ENCODE results near the gene BABAM2.
"Not testable (repeated sequence)": the region's sequence is repeated elsewhere in the genome, so short reads cannot be mapped to it uniquely, and the experiment has no call there.

Gene BABAM2

GRCh38 chr2:28219758-28220368 is 329.3 kb downstream of the BABAM2 start:
- no peak for DNase-seq

- DNase-seq = no peak
These were observed 334.3 kb downstream of the BABAM2 start for GRCh38 chr2:28224648-28225472.

- DNase-seq = no peak
These were observed 335.0 kb downstream of the BABAM2 start for GRCh38 chr2:28225473-28226080.

GRCh38 chr2:28226558-28226957 is 336.0 kb downstream of the BABAM2 start:
- DNase-seq = no peak

GRCh38 chr2:28227498-28227897 is 337.0 kb downstream of the BABAM2 start:
- no peak for DNase-seq

- DNase-seq = no peak
These were observed 338.0 kb downstream of the BABAM2 start for GRCh38 chr2:28228434-28228995.

GRCh38 chr2:28231110-28231631 is 340.6 kb downstream of the BABAM2 start:
- DNase-seq = no peak

GRCh38 chr2:28232295-28232694 is 341.8 kb downstream of the BABAM2 start:
- DNase-seq = no peak

GRCh38 chr2:28233164-28233676 is 342.7 kb downstream of the BABAM2 start:
- no peak for DNase-seq

GRCh38 chr2:28234807-28235206 is 344.3 kb downstream of the BABAM2 start:
- no peak for DNase-seq

- DNase-seq = no peak
These were observed 348.7 kb downstream of the BABAM2 start for GRCh38 chr2:28239207-28239606.

GRCh38 chr2:28240937-28241336 is 350.4 kb downstream of the BABAM2 start:
- DNase-seq = no peak

- peak; percentile 72 to 88 for DNase-seq
These were observed 356.8 kb downstream of the BABAM2 start for GRCh38 chr2:28247290-28247689.

- DNase-seq = no peak
These were observed 357.2 kb downstream of the BABAM2 start for GRCh38 chr2:28247734-28248133.

- no peak for DNase-seq
These were observed 358.0 kb downstream of the BABAM2 start for GRCh38 chr2:28248511-28248910.

- no peak for DNase-seq
These were observed 359.5 kb downstream of the BABAM2 start for GRCh38 chr2:28250006-28250405.

GRCh38 chr2:28251337-28251736 is 360.8 kb downstream of the BABAM2 start:
- no peak for DNase-seq

GRCh38 chr2:28252311-28252710 is 361.8 kb downstream of the BABAM2 start:
- DNase-seq = no peak

GRCh38 chr2:28253543-28253942 is 363.0 kb downstream of the BABAM2 start:
- no peak for DNase-seq

GRCh38 chr2:28255231-28255630 is 364.7 kb downstream of the BABAM2 start:
- DNase-seq = not testable (repeated sequence)

GRCh38 chr2:28257182-28257581 is 366.7 kb downstream of the BABAM2 start:
- no peak for DNase-seq

- not testable (repeated sequence) for DNase-seq
These were observed 368.7 kb downstream of the BABAM2 start for GRCh38 chr2:28259226-28259625.

GRCh38 chr2:28263690-28264089 is 373.2 kb downstream of the BABAM2 start:
- no peak for DNase-seq

Data from NCI-H187 (cell line).